Upper lobe of left lung (tissue), 4 donors: Measurements from ENCODE around the gene NT5DC2.

Source experiments
- CTCF ChIP-seq, 6 experiments: fragments of 450-650 bp in 4 of 6; fragments of 200-600 bp in 2 of 6; sonication (generic) in 2 of 6; IDR thresholded peaks; one replicate each; pipeline ENCODE4 v1.5.1; 2016 to 2019; ENCODE audit warnings: antibody characterized with exemption in 6 of 6
- EP300 ChIP-seq, 4 donors: sonication (generic); formaldehyde crosslinking; IDR thresholded peaks; one replicate each; pipeline ENCODE4 v1.5.1; 2017; ENCODE audit warnings: antibody characterized with exemption in 4 of 4, control low read depth in 2 of 4
- POLR2A ChIP-seq, 4 donors: fragments of 450-650 bp; IDR thresholded peaks; one replicate each; pipeline ENCODE4 v1.5.1; 2016 to 2017; ENCODE audit warnings: antibody characterized with exemption in 4 of 4, mild to moderate bottlenecking in 2 of 4
- POLR2AphosphoS5 ChIP-seq, 2 donors: sonication (generic); formaldehyde crosslinking; IDR thresholded peaks; one replicate each; pipeline ENCODE4 v1.5.1; 2017; ENCODE audit warnings: antibody characterized with exemption in 2 of 2

DNA sequence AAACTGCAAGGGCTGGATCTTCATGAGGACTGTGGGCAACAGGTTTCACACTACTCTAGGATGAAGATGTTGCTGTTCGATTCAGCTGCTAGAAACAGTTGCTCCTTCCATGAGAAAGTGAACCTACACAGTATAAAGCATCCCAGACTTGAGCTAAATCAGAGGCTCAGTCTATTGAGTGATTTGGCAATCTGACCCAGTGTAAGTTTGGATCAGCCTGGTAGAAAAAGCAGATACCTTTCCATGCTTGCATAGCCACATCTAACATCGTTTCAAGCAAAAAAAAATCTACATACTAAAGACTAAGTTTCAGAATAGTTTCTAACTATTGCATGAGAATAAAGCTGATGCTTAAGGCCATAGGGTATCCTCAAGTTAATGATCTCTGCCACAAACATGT, 7.4 kb upstream of the NT5DC2 start:
- TF ChIP-seq POLR2A (IDR thresholded peaks at IDR 0.05) (no peak), CTCF (IDR thresholded peaks at IDR 0.05) (no peak), EP300 (IDR thresholded peaks at IDR 0.05) (no peak), POLR2AphosphoS5 (IDR thresholded peaks at IDR 0.05) (no peak)
